Psoas muscle (tissue), 8 donors: ENCODE measurements around the gene OSBPL3. TPM values are rescaled to one million over a fixed set of nuclear protein-coding genes. Genes with fewer than 3 reads are reported as not detected.

Experiments used
- ATAC-seq, 4 donors: fragments of 200-7000 bp; cut with Tn5 transposase; one replicate each; pipeline ENCODE4 v1.9.1; 2020; ENCODE audit warnings: moderate library complexity in 3 of 4, mild to moderate bottlenecking in 2 of 4
- DNase-seq, 2 donors: peaks; one replicate each; pipeline ENCODE4 v3.0.0-alpha.2; 2020
- H3K27ac ChIP-seq: fragments of 200-600 bp; one replicate; pipeline ENCODE4 v1.8.0; 2022
- H3K27me3 ChIP-seq, 3 donors: fragments of 200-600 bp in 1 of 3; one replicate each; pipeline versions ENCODE4 v1.6.1 to v1.8.0; 2013 to 2022; ENCODE audit warnings: low read length in 2 of 3, mild to moderate bottlenecking in 2 of 3, moderate library complexity in 1 of 3; ENCODE audit not compliant: insufficient read depth in 3 of 3
- H3K36me3 ChIP-seq, 2 donors: fragments of 200-600 bp in 1 of 2; one replicate each; pipeline versions ENCODE4 v1.6.1 to v1.8.0; 2013 to 2022; ENCODE audit warnings: low read depth in 1 of 2, mild to moderate bottlenecking in 1 of 2, moderate library complexity in 1 of 2; ENCODE audit not compliant: insufficient read depth in 1 of 2
- H3K4me1 ChIP-seq: fragments of 200-600 bp; one replicate; pipeline ENCODE4 v1.8.0; 2022
- H3K4me3 ChIP-seq: fragments of 200-600 bp; one replicate; pipeline ENCODE4 v1.8.0; 2022; ENCODE audit warnings: mild to moderate bottlenecking
- H3K9me3 ChIP-seq: fragments of 200-600 bp; one replicate; pipeline ENCODE4 v1.8.0; 2022
- CTCF ChIP-seq: fragments of 200-600 bp; IDR thresholded peaks from one replicate; pipeline ENCODE4 v1.8.0; 2022; ENCODE audit warnings: antibody characterized with exemption
- WGBS, 3 donors: extraction: QIAGEN DNeasy Blood & Tissue Kit; methylation state at CpG; one replicate each; pipeline versions ENCODE4 v1.1.6 to v1.1.7; 2013; 5-methylcytosine and 5-hydroxymethylcytosine counted together
- intact Hi-C, 2 donors: fragments of 100-400 bp; cut with DNase I; formaldehyde crosslinking; loops; one replicate each; pipeline versions ENCODE4 v1.11.0 to v1.14.2; 2022
- polyA plus RNA-seq, 3 donors: library from polyadenylated mRNA; stranded (reverse); fragments of 200-250 nt; gene quantifications; one replicate each; pipeline ENCODE4 v1.2.3, GENCODE V29; 2013
- total RNA-seq, 4 donors: library from RNA; stranded (reverse); fragmentation: NEBNext Ultra II Directional in 2 of 4; extraction: Animal tissue kit (Norgen Biotek cat#: 25700) in 2 of 4; gene quantifications; one replicate each; pipeline versions ENCODE4 v1.2.1 to v1.2.4, GENCODE V29; 2021 to 2023
- donor health status: healthy with polysubstance abuse.
- donor health status: DM: no; HTN: no; CAD: no; lungs with moderate emphysema.
- donor health status: Bipolar disorder and iron deficiency.
- donor health status: healthy.
- donor health status: DM: yes; HTN: yes; CAD: no.
- donor health status: DM: no; HTN: no; CAD: no.
- donor health status: DM: no; HTN: no; CAD: no.
- donor health status: DM: yes; HTN: yes; CAD: no.

OSBPL3 gene
- total and polyA plus RNA-seq, 7 donors: 1.9 to 8.7 (median 4.2) TPM

- ATAC-seq (peak in 3 of 4 donors; percentile 47 to 66 (median 51)), DNase-seq (no peak)
- H3K27ac ChIP-seq: peak overlapping the region; percentile 54
- no peaks in the 10 kb centered on the region for H3K36me3 ChIP-seq
- H3K4me3 ChIP-seq: no peak overlapping the region
- intact Hi-C loops: no loop called here
- peaks cover 13% of the 10 kb centered on the region for H3K4me1 ChIP-seq
- H3K9me3 ChIP-seq: no peaks in the 10 kb centered on the region
- TF ChIP-seq CTCF: no peak
- WGBS, 3 donors: 32 to 54% (median 41%) methylated on average over 5 of the region's 5 CpGs
- no peaks in the 10 kb centered on the region for H3K27me3 ChIP-seq
Observed at GRCh38 chr7:24763303-24763901, 216.6 kb downstream of the OSBPL3 start.

GRCh38 chr7:24762771-24763170, 217.2 kb downstream of the OSBPL3 start:
- H3K4me1 ChIP-seq: peaks cover 19% of the 10 kb centered on the region
- H3K36me3 ChIP-seq: no peaks in the 10 kb centered on the region
- no peaks in the 10 kb centered on the region for H3K9me3 ChIP-seq
- 69 to 82% (median 80%) methylated on average over 7 of the region's 7 CpGs for WGBS, 3 donors
- H3K27ac ChIP-seq: peak overlapping the region; percentile 54
- no peak for TF ChIP-seq CTCF
- intact Hi-C loops: no loop called here
- ATAC-seq (no peak), DNase-seq (no peak)
- H3K27me3 ChIP-seq: no peaks in the 10 kb centered on the region
- H3K4me3 ChIP-seq: no peak overlapping the region

- intact Hi-C loops: no loop called here
- Histone ChIP-seq H3K9me3 (no peaks in the 10 kb centered on the region), H3K36me3 (no peaks in the 10 kb centered on the region), H3K4me3 (no peak overlapping the region), H3K27ac (no peak overlapping the region), H3K27me3 (no peaks in the 10 kb centered on the region), H3K4me1 (peaks cover 22% of the 10 kb centered on the region)
- WGBS, 3 donors: 68 to 91% (median 90%) methylated on average over 1 of the region's 1 CpG
- ATAC-seq (no peak), DNase-seq (no peak)
- no peak for TF ChIP-seq CTCF
Observed at GRCh38 chr7:24760968-24761367, 219.0 kb downstream of the OSBPL3 start.

GRCh38 chr7:24757353-24758275, 222.4 kb downstream of the OSBPL3 start, which contains the start of gene GSDME:
Gene GSDME (minus strand): TSS chr7:24757464. CDS start chr7:24749774, 7,690 bp downstream.
- peak; percentile 84 to 85 (median 84) for ATAC-seq
- peak; percentile 77 to 81 for DNase-seq
- Histone ChIP-seq H3K4me1 (peaks cover 27% of the 10 kb centered on the region), H3K4me3 (peak within 1 kb of the TSS; percentile 90), H3K36me3 (no peaks in the 10 kb centered on the region), H3K27me3 (no peaks in the 10 kb centered on the region), H3K9me3 (no peaks in the 10 kb centered on the region), H3K27ac (peak within 1 kb of the TSS; percentile 92)
- WGBS, 3 donors: 2 to 6% (median 5%) methylated on average over 57 to 81 of the region's 81 CpGs
- intact Hi-C loops: no loop called here
- no peak for TF ChIP-seq CTCF
